H9 (cell line): ENCODE results near the gene C2orf68. TPM values are rescaled to one million over a fixed set of nuclear protein-coding genes. Genes with fewer than 3 reads are reported as not detected.

Source experiments
- DNase-seq: peaks from one replicate; pipeline ENCODE4 v3.0.0-alpha.2; 2017
- H2AFZ ChIP-seq: one replicate; pipeline ENCODE4 v1.6.1; 2013; ENCODE audit warnings: mild to moderate bottlenecking, low read length, control low read depth, moderate library complexity
- H2AK5ac ChIP-seq: 2 replicates; pipeline ENCODE4 v1.6.1; 2013; ENCODE audit warnings: low read length, control low read depth, mixed read lengths; ENCODE audit not compliant: insufficient read length
- H2BK120ac ChIP-seq: one replicate; pipeline ENCODE4 v1.6.1; 2013; ENCODE audit warnings: low read depth, mild to moderate bottlenecking, low read length, control low read depth, inconsistent platforms; ENCODE audit not compliant: poor library complexity, severe bottlenecking
- H2BK12ac ChIP-seq: 2 replicates; pipeline ENCODE4 v1.6.1; 2013; ENCODE audit warnings: low read length, control low read depth, mixed read lengths, low read depth; ENCODE audit not compliant: insufficient read length
- H2BK15ac ChIP-seq: 2 replicates; pipeline ENCODE4 v1.6.1; 2013; ENCODE audit warnings: low read depth, low read length, control low read depth
- H2BK20ac ChIP-seq: one replicate; pipeline ENCODE4 v1.6.1; 2013; ENCODE audit warnings: low read depth, mild to moderate bottlenecking, low read length, control low read depth, inconsistent platforms; ENCODE audit not compliant: poor library complexity, severe bottlenecking
- H2BK5ac ChIP-seq: 2 replicates; pipeline ENCODE4 v1.6.1; 2013; ENCODE audit warnings: low read length, control low read depth, mixed read lengths; ENCODE audit not compliant: insufficient read length
- H3K14ac ChIP-seq: 2 replicates; pipeline ENCODE4 v1.6.1; 2013; ENCODE audit warnings: low read length, control low read depth; ENCODE audit not compliant: insufficient read depth
- H3K18ac ChIP-seq: 2 replicates; pipeline ENCODE4 v1.6.1; 2013; ENCODE audit warnings: low read depth, mild to moderate bottlenecking, mixed read lengths, low read length, control low read depth; ENCODE audit not compliant: insufficient read length
- H3K23ac ChIP-seq: 2 replicates; pipeline ENCODE4 v1.6.1; 2013; ENCODE audit warnings: low read length, control low read depth, mixed read lengths, low read depth; ENCODE audit not compliant: insufficient read length
- H3K23me2 ChIP-seq: 2 replicates; pipeline ENCODE4 v1.6.1; 2013; ENCODE audit warnings: low read depth, mild to moderate bottlenecking, mixed read lengths, low read length, control low read depth; ENCODE audit not compliant: insufficient read length, poor library complexity, severe bottlenecking
- H3K27ac ChIP-seq: 2 replicates; pipeline ENCODE4 v1.5.1; 2013; ENCODE audit warnings: low read length, control low read depth, mixed read lengths, low read depth; ENCODE audit not compliant: insufficient read length
- H3K27me3 ChIP-seq: 2 replicates; pipeline ENCODE4 v1.6.1; 2013; ENCODE audit warnings: low read length, control low read depth, inconsistent platforms; ENCODE audit not compliant: insufficient read depth
- H3K4ac ChIP-seq: 2 replicates; pipeline ENCODE4 v1.6.1; 2013; ENCODE audit warnings: low read depth, mild to moderate bottlenecking, control low read depth, inconsistent platforms, low read length, moderate library complexity
- H3K4me1 ChIP-seq: 2 replicates; pipeline ENCODE4 v1.6.1; 2013; ENCODE audit warnings: low read length, control low read depth, inconsistent platforms; ENCODE audit not compliant: insufficient read depth
- H3K4me2 ChIP-seq: 2 replicates; pipeline ENCODE4 v1.6.1; 2013; ENCODE audit warnings: low read length, control low read depth, mixed read lengths; ENCODE audit not compliant: insufficient read length, insufficient read depth
- H3K56ac ChIP-seq: 2 replicates; pipeline ENCODE4 v1.6.1; 2013; ENCODE audit warnings: low read depth, mild to moderate bottlenecking, mixed read lengths, low read length, control low read depth; ENCODE audit not compliant: insufficient read length
- H3K79me1 ChIP-seq: 2 replicates; pipeline ENCODE4 v1.6.1; 2013; ENCODE audit warnings: low read depth, mild to moderate bottlenecking, moderate library complexity, low read length, control low read depth, inconsistent platforms; ENCODE audit not compliant: insufficient read depth, poor library complexity, severe bottlenecking
- H3K79me2 ChIP-seq: 2 replicates; pipeline ENCODE4 v1.6.1; 2013; ENCODE audit warnings: low read length, control low read depth, inconsistent platforms; ENCODE audit not compliant: insufficient read depth
- H3K9ac ChIP-seq: 2 replicates; pipeline ENCODE4 v1.6.1; 2013; ENCODE audit warnings: low read length, control low read depth, mixed read lengths; ENCODE audit not compliant: insufficient read length; ENCODE audit errors: extremely low read depth
- H3K9me3 ChIP-seq: one replicate; pipeline ENCODE4 v1.6.1; 2013; ENCODE audit warnings: low read depth, low read length, inconsistent platforms; ENCODE audit not compliant: control insufficient read depth
- H3T11ph ChIP-seq: one replicate; pipeline ENCODE4 v1.6.1; 2013; ENCODE audit warnings: mild to moderate bottlenecking, low read length, control low read depth, inconsistent platforms
- H4K20me1 ChIP-seq: one replicate; pipeline ENCODE4 v1.6.1; 2013; ENCODE audit not compliant: control insufficient read depth, insufficient read length, insufficient read depth
- H4K5ac ChIP-seq: 2 replicates; pipeline ENCODE4 v1.6.1; 2013; ENCODE audit warnings: low read depth, mild to moderate bottlenecking, mixed read lengths, low read length, control low read depth; ENCODE audit not compliant: insufficient read length
- H4K8ac ChIP-seq: replicated peaks from 2 replicates; pipeline ENCODE4 v1.6.1; 2013; ENCODE audit warnings: low read length, control low read depth, mixed read lengths, low read depth; ENCODE audit not compliant: insufficient read length
- H4K91ac ChIP-seq: 2 replicates; pipeline ENCODE4 v1.6.1; 2013; ENCODE audit warnings: low read depth, mild to moderate bottlenecking, moderate library complexity, mixed read lengths, low read length, control low read depth; ENCODE audit not compliant: insufficient read length
- H3K27ac Mint-ChIP-seq, 3 experiments: 2 replicates in 2 of 3; 3 replicates in 1 of 3; pipeline ENCODE4 v1.8.0; 2020 to 2021; ENCODE audit warnings: mixed read lengths in 3 of 3, mild to moderate bottlenecking in 1 of 3, moderate library complexity in 1 of 3
- H3K27me3 Mint-ChIP-seq: 2 replicates; pipeline ENCODE4 v1.8.0; 2021; ENCODE audit warnings: low read depth, mild to moderate bottlenecking, moderate library complexity, mixed read lengths
- H3K36me3 Mint-ChIP-seq, 3 experiments: 2 replicates in 2 of 3; 3 replicates in 1 of 3; pipeline ENCODE4 v1.8.0; 2020 to 2021; ENCODE audit warnings: low read depth in 3 of 3, mixed read lengths in 3 of 3; ENCODE audit not compliant: insufficient read depth in 1 of 3
- H3K4me1 Mint-ChIP-seq, 2 experiments: 2 replicates each; pipeline ENCODE4 v1.8.0; 2020; ENCODE audit warnings: mixed read lengths in 2 of 2
- H3K4me3 Mint-ChIP-seq, 2 experiments: 2 replicates in 1 of 2; 3 replicates in 1 of 2; pipeline ENCODE4 v1.8.0; 2020 to 2021; ENCODE audit warnings: mild to moderate bottlenecking in 2 of 2, mixed read lengths in 2 of 2, moderate library complexity in 1 of 2
- H3K9me3 Mint-ChIP-seq, 2 experiments: 2 replicates in 1 of 2; 3 replicates in 1 of 2; pipeline ENCODE4 v1.8.0; 2020; ENCODE audit warnings: mild to moderate bottlenecking in 2 of 2, mixed read lengths in 2 of 2, moderate library complexity in 1 of 2
- WGBS: extraction: QIAGEN DNeasy Blood & Tissue Kit; methylation state at CpG from one replicate; pipeline ENCODE4 v1.1.7; 2013; ENCODE audit warnings: missing lambda C conversion rate, low lambda C conversion rate, mixed read lengths; ENCODE audit not compliant: insufficient read length; ENCODE audit errors: extremely low coverage; 5-methylcytosine and 5-hydroxymethylcytosine counted together
- total RNA-seq: library from RNA; stranded (reverse); gene quantifications from 2 replicates; pipeline ENCODE4 v1.2.1, GENCODE V29; 2021
- TF ChIP-seq, protein P1 (sequence below): fragments of 200-600 bp; sonication (generic); conservative IDR thresholded peaks from 3 replicates; pipeline ENCODE4 v1.8.0; 2021; ENCODE audit warnings: antibody characterized with exemption, mild to moderate bottlenecking

C2orf68 gene
- total RNA-seq, 1 experiment from 2014 or later = 39.6 TPM

DNA sequence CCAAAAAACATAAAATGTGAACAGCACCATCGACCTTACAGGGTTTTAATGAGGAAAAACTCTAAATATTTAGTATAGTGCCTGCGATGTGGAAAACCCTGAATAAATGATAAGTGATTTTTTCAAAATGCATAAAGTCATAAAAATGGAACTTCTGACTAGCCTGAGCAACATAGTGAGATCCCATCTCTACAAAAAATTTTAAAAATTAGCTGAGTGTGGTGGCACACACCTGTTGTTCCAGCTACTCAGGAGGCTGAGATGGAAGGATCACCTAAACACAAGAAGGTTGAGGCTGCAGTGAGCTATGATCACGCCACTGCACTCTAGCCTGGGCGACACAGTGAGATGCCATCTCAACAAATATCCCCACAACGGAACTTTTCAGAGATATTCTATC, 54.7 kb downstream of the C2orf68 start:
- Mint-ChIP-seq H3K36me3 (peaks cover 15 to 44% (median 42%) of the 10 kb centered on the region in 3 experiments), H3K4me1 (peaks cover 11 to 12% of the 10 kb centered on the region in 2 experiments; a peak in 3 of 4 replicates), H3K27ac (no peak overlapping the region), H3K27me3 (no peaks in the 10 kb centered on the region), H3K9me3 (no peaks in the 10 kb centered on the region), H3K4me3 (no peak overlapping the region)
- Histone ChIP-seq H3K23ac (no peak overlapping the region), H3K9ac (no peak overlapping the region), H3T11ph (no peak overlapping the region), H2BK120ac (no peak overlapping the region), H2BK5ac (no peak overlapping the region), H3K79me1 (no peaks in the 10 kb centered on the region), H3K18ac (no peak overlapping the region), H3K27me3 (no peaks in the 10 kb centered on the region), H3K9me3 (no peaks in the 10 kb centered on the region), H4K8ac (no peak overlapping the region), H3K4ac (no peak overlapping the region), H3K4me1 (no peaks in the 10 kb centered on the region), H2BK20ac (no peak overlapping the region), H3K56ac (no peak overlapping the region), H3K27ac (no peak overlapping the region), H3K4me2 (no peak overlapping the region), H4K5ac (no peak overlapping the region), H3K79me2 (peaks cover 5% of the 10 kb centered on the region; the same call in 1 of the 2 replicates), H2BK15ac (no peak overlapping the region), H3K14ac (no peak overlapping the region), H4K91ac (no peak overlapping the region), H3K23me2 (no peaks in the 10 kb centered on the region), H4K20me1 (no peaks in the 10 kb centered on the region), H2AK5ac (no peak overlapping the region), H2BK12ac (no peak overlapping the region), H2AFZ (no peak overlapping the region)
- TF ChIP-seq, protein P1, sequence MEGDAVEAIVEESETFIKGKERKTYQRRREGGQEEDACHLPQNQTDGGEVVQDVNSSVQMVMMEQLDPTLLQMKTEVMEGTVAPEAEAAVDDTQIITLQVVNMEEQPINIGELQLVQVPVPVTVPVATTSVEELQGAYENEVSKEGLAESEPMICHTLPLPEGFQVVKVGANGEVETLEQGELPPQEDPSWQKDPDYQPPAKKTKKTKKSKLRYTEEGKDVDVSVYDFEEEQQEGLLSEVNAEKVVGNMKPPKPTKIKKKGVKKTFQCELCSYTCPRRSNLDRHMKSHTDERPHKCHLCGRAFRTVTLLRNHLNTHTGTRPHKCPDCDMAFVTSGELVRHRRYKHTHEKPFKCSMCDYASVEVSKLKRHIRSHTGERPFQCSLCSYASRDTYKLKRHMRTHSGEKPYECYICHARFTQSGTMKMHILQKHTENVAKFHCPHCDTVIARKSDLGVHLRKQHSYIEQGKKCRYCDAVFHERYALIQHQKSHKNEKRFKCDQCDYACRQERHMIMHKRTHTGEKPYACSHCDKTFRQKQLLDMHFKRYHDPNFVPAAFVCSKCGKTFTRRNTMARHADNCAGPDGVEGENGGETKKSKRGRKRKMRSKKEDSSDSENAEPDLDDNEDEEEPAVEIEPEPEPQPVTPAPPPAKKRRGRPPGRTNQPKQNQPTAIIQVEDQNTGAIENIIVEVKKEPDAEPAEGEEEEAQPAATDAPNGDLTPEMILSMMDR = no peak
- no CpG with 5 or more reads among the region's 5 CpGs for WGBS
- no peak for DNase-seq

Other genes with a start within 250 kb of the C2orf68 start
- gene CAPG, start 201.7 kb downstream of the C2orf68 start, total RNA-seq = 72.8 and 78.8 TPM in 2 replicates
- 0.61 TPM in 2 replicates for gene SH2D6, start 193.4 kb downstream of the C2orf68 start, total RNA-seq
- 447 and 459 TPM in 2 replicates for gene MAT2A, start 72.9 kb downstream of the C2orf68 start, total RNA-seq
- 32.2 and 32.9 TPM in 2 replicates for gene GGCX, start 50.6 kb downstream of the C2orf68 start, total RNA-seq
- 33.4 and 34.3 TPM in 2 replicates for gene VAMP8, start 34.5 kb downstream of the C2orf68 start, total RNA-seq
- 0.57 and 0.59 TPM in 2 replicates for gene VAMP5, start 27.6 kb downstream of the C2orf68 start, total RNA-seq
- gene RNF181, start 16.3 kb downstream of the C2orf68 start, total RNA-seq = 120 and 122 TPM in 2 replicates
- 19.0 and 19.3 TPM in 2 replicates for gene TMEM150A, start 9.4 kb downstream of the C2orf68 start, total RNA-seq
- 77.9 and 79.2 TPM in 2 replicates for gene USP39, start 4.1 kb upstream of the C2orf68 start, total RNA-seq
- gene SFTPB, start 56.1 kb upstream of the C2orf68 start, total RNA-seq = not detected in 2 replicates
- gene GNLY, start 82.3 kb upstream of the C2orf68 start, total RNA-seq = not detected in 2 replicates
- 0.20 and 0.22 TPM in 2 replicates for gene ATOH8, start 141.9 kb upstream of the C2orf68 start, total RNA-seq